Left renal pelvis (tissue), 4 donors: ENCODE results near the gene RSRP1. TPM values are rescaled to one million over a fixed set of nuclear protein-coding genes. Genes with fewer than 3 reads are reported as not detected.
"Not testable (repeated sequence)": the region's sequence is repeated elsewhere in the genome, so short reads cannot be mapped to it uniquely, and the experiment has no call there.

Source experiments
- DNase-seq, 4 donors: peaks; one replicate each; pipeline ENCODE4 v3.0.0-alpha.2; 2013; ENCODE audit warnings: low read depth in 4 of 4, low spot score in 3 of 4
- polyA plus RNA-seq, 4 donors: library from polyadenylated mRNA; unstranded; fragments of 120-200 nt; gene quantifications; one replicate each; pipeline ENCODE4 v1.2.1, GENCODE V29; 2013; ENCODE audit not compliant: insufficient read length in 4 of 4

RSRP1 gene
- 100 to 1,000 TPM; 101 to 224 (median 160) TPM for polyA plus RNA-seq

GRCh38 chr1:25247024-25247828 is at the start of gene RSRP1:
Gene RSRP1 (minus strand): TSS chr1:25247454. CDS start chr1:25246963, 491 bp downstream.
- peak; percentile 94 to 96 (median 96) for DNase-seq

- not testable (repeated sequence) for DNase-seq
Measured at GRCh38 chr1:25296501-25296900, 49.2 kb upstream of the RSRP1 start.

- not testable (repeated sequence) for DNase-seq
Measured at GRCh38 chr1:25294889-25295826, 47.9 kb upstream of the RSRP1 start.

GRCh38 chr1:25293426-25293825 is 46.2 kb upstream of the RSRP1 start:
- not testable (repeated sequence) for DNase-seq

- not testable (repeated sequence) for DNase-seq
Measured at GRCh38 chr1:25290043-25290442, 42.8 kb upstream of the RSRP1 start.

- DNase-seq, result not testable (repeated sequence)
Measured at GRCh38 chr1:25288573-25289101, 41.4 kb upstream of the RSRP1 start.

- DNase-seq, result not testable (repeated sequence)
Measured at GRCh38 chr1:25287164-25287563, 39.9 kb upstream of the RSRP1 start.

- DNase-seq, result not testable (repeated sequence)
Measured at GRCh38 chr1:25285862-25286261, 38.6 kb upstream of the RSRP1 start.

GRCh38 chr1:25279693-25280111 is 32.4 kb upstream of the RSRP1 start:
- DNase-seq, result not testable (repeated sequence)

- DNase-seq, result not testable (repeated sequence)
Measured at GRCh38 chr1:25278790-25279189, 31.5 kb upstream of the RSRP1 start.

- not testable (repeated sequence) for DNase-seq
Measured at GRCh38 chr1:25278358-25278757, 31.1 kb upstream of the RSRP1 start.

GRCh38 chr1:25277295-25277694 is 30.0 kb upstream of the RSRP1 start:
- DNase-seq, result not testable (repeated sequence)

GRCh38 chr1:25275648-25276047 is 28.4 kb upstream of the RSRP1 start:
- DNase-seq, result not testable (repeated sequence)

- DNase-seq, result not testable (repeated sequence)
Measured at GRCh38 chr1:25272238-25272637, 25.0 kb upstream of the RSRP1 start, which contains the start of gene RHD. Gene RHD (plus strand): TSS chr1:25272509. CDS start chr1:25272548, 39 bp downstream.

- not testable (repeated sequence) for DNase-seq
Measured at GRCh38 chr1:25268143-25268760, 21.0 kb upstream of the RSRP1 start.

- DNase-seq, result peak in 1 of 4 donors; percentile 61
Measured at GRCh38 chr1:25267288-25268142, 20.3 kb upstream of the RSRP1 start.

- not testable (repeated sequence) for DNase-seq
Measured at GRCh38 chr1:25266554-25267287, 19.5 kb upstream of the RSRP1 start.

- DNase-seq, result not testable (repeated sequence)
Measured at GRCh38 chr1:25260336-25260735, 13.1 kb upstream of the RSRP1 start.

- DNase-seq, result not testable (repeated sequence)
Measured at GRCh38 chr1:25259813-25260212, 12.6 kb upstream of the RSRP1 start.
